Trophoblast cell (in vitro differentiated cells and primary cell): ENCODE results near the gene STX19.

Experiments
- DNase-seq, 2 donors: peaks; one replicate each; pipeline ENCODE4 v3.0.0-alpha.2; 2016
- H2AFZ ChIP-seq: 2 replicates; pipeline ENCODE4 v1.6.1; 2013; ENCODE audit warnings: low read length, moderate library complexity, mild to moderate bottlenecking; ENCODE audit not compliant: insufficient read depth, poor library complexity
- H2AK5ac ChIP-seq: 2 replicates; pipeline ENCODE4 v1.6.1; 2013; ENCODE audit warnings: mild to moderate bottlenecking, low read length
- H2BK120ac ChIP-seq: 2 replicates; pipeline ENCODE4 v1.6.1; 2013; ENCODE audit warnings: low read length, mild to moderate bottlenecking, moderate library complexity; ENCODE audit not compliant: insufficient read depth, poor library complexity
- H2BK12ac ChIP-seq: 2 replicates; pipeline ENCODE4 v1.6.1; 2013; ENCODE audit warnings: mild to moderate bottlenecking, low read length, moderate library complexity
- H2BK5ac ChIP-seq: 2 replicates; pipeline ENCODE4 v1.6.1; 2013; ENCODE audit warnings: low read length, low read depth, moderate library complexity, mild to moderate bottlenecking; ENCODE audit not compliant: poor library complexity
- H3K14ac ChIP-seq: 2 replicates; pipeline ENCODE4 v1.6.1; 2013; ENCODE audit warnings: mild to moderate bottlenecking, low read length
- H3K18ac ChIP-seq: 2 replicates; pipeline ENCODE4 v1.6.1; 2013; ENCODE audit warnings: mild to moderate bottlenecking, low read length
- H3K23ac ChIP-seq: 2 replicates; pipeline ENCODE4 v1.6.1; 2013; ENCODE audit warnings: low read length
- H3K27ac ChIP-seq: 2 replicates; pipeline ENCODE4 v1.5.1; 2013; ENCODE audit warnings: low read depth, mild to moderate bottlenecking, inconsistent platforms, low read length, moderate library complexity
- H3K27me3 ChIP-seq: 2 replicates; pipeline ENCODE4 v1.6.1; 2013; ENCODE audit warnings: inconsistent platforms, mild to moderate bottlenecking, low read length, moderate library complexity; ENCODE audit not compliant: insufficient read depth
- H3K36me3 ChIP-seq, 2 experiments: 1 replicate in 1 of 2; 2 replicates in 1 of 2; pipeline ENCODE4 v1.6.1; 2013; ENCODE audit warnings: low read length in 2 of 2, mild to moderate bottlenecking in 2 of 2, moderate library complexity in 1 of 2; ENCODE audit not compliant: insufficient read depth in 2 of 2, control insufficient read depth in 1 of 2
- H3K4ac ChIP-seq: 2 replicates; pipeline ENCODE4 v1.6.1; 2013; ENCODE audit warnings: low read depth, mild to moderate bottlenecking, low read length, moderate library complexity
- H3K4me1 ChIP-seq, 2 experiments: 1 replicate in 1 of 2; 2 replicates in 1 of 2; pipeline ENCODE4 v1.6.1; 2013; ENCODE audit warnings: low read length in 2 of 2, mild to moderate bottlenecking in 2 of 2, moderate library complexity in 1 of 2; ENCODE audit not compliant: insufficient read depth in 2 of 2, control insufficient read depth in 1 of 2
- H3K4me2 ChIP-seq: 2 replicates; pipeline ENCODE4 v1.6.1; 2013; ENCODE audit warnings: inconsistent platforms, mild to moderate bottlenecking, low read length, moderate library complexity
- H3K4me3 ChIP-seq: 2 replicates; pipeline ENCODE4 v1.5.1; 2013; ENCODE audit warnings: mild to moderate bottlenecking, low read depth, low read length, inconsistent platforms
- H3K79me1 ChIP-seq: one replicate; pipeline ENCODE4 v1.6.1; 2013; ENCODE audit warnings: low read length
- H3K79me2 ChIP-seq: 2 replicates; pipeline ENCODE4 v1.6.1; 2013; ENCODE audit warnings: low read length, mild to moderate bottlenecking; ENCODE audit not compliant: control insufficient read depth, insufficient read depth, poor library complexity
- H3K9ac ChIP-seq: 2 replicates; pipeline ENCODE4 v1.6.1; 2013; ENCODE audit warnings: mild to moderate bottlenecking, low read length
- H3K9me3 ChIP-seq: 2 replicates; pipeline ENCODE4 v1.6.1; 2013; ENCODE audit warnings: low read depth, mild to moderate bottlenecking, control low read depth, inconsistent platforms, low read length; ENCODE audit not compliant: insufficient read depth
- H4K12ac ChIP-seq: 2 replicates; pipeline ENCODE4 v1.6.1; 2013; ENCODE audit warnings: low read depth, mild to moderate bottlenecking, low read length, moderate library complexity
- H4K8ac ChIP-seq: 2 replicates; pipeline ENCODE4 v1.6.1; 2013; ENCODE audit warnings: low read depth, mild to moderate bottlenecking, low read length, moderate library complexity
- H4K91ac ChIP-seq: one replicate; pipeline ENCODE4 v1.6.1; 2013; ENCODE audit warnings: low read depth, mild to moderate bottlenecking, low read length, moderate library complexity
- WGBS: extraction: QIAGEN DNeasy Blood & Tissue Kit; methylation state at CpG from one replicate; pipeline ENCODE4 v1.1.7; 2013; ENCODE audit warnings: missing lambda C conversion rate; ENCODE audit not compliant: insufficient read length, insufficient coverage; ENCODE audit errors: extremely low coverage; 5-methylcytosine and 5-hydroxymethylcytosine counted together

Gene STX19

GRCh38 chr3:93991631-93992030 lies 36.8 kb downstream of the STX19 start:
- H3K79me1 ChIP-seq: no peaks in the 10 kb centered on the region
- no peak overlapping the region for H3K4ac ChIP-seq
- H3K4me2 ChIP-seq: no peak overlapping the region
- H3K9me3 ChIP-seq: no peaks in the 10 kb centered on the region
- no peak overlapping the region for H4K12ac ChIP-seq
- H3K9ac ChIP-seq: peak overlapping the region; percentile 69
- H3K4me3 ChIP-seq: no peak overlapping the region
- no peak overlapping the region for H2BK120ac ChIP-seq
- no peaks in the 10 kb centered on the region for H3K27me3 ChIP-seq
- H4K8ac ChIP-seq: no peak overlapping the region
- WGBS: no CpG with 5 or more reads among the region's 2 CpGs
- no peaks in the 10 kb centered on the region for H3K4me1 ChIP-seq
- no peak for DNase-seq
- H3K23ac ChIP-seq: no peak overlapping the region
- H2BK12ac ChIP-seq: no peak overlapping the region
- H2AK5ac ChIP-seq: no peak overlapping the region
- H2BK5ac ChIP-seq: no peak overlapping the region
- no peak overlapping the region for H3K18ac ChIP-seq
- no peaks in the 10 kb centered on the region for H3K79me2 ChIP-seq
- H3K27ac ChIP-seq: no peak overlapping the region
- no peak overlapping the region for H3K14ac ChIP-seq
- H2AFZ ChIP-seq: no peak overlapping the region
- no peaks in the 10 kb centered on the region for H3K36me3 ChIP-seq
- no peak overlapping the region for H4K91ac ChIP-seq

- Histone ChIP-seq H3K27me3 (no peaks in the 10 kb centered on the region), H4K12ac (no peak overlapping the region), H2BK12ac (no peak overlapping the region), H3K4me3 (no peak overlapping the region), H2AK5ac (no peak overlapping the region), H2BK120ac (no peak overlapping the region), H3K27ac (no peak overlapping the region), H3K4ac (no peak overlapping the region), H3K79me2 (no peaks in the 10 kb centered on the region), H4K91ac (no peak overlapping the region), H3K79me1 (no peaks in the 10 kb centered on the region), H3K4me1 (no peaks in the 10 kb centered on the region), H3K23ac (no peak overlapping the region), H3K36me3 (no peaks in the 10 kb centered on the region), H3K18ac (no peak overlapping the region), H4K8ac (no peak overlapping the region), H3K4me2 (no peak overlapping the region), H3K14ac (no peak overlapping the region), H3K9me3 (no peaks in the 10 kb centered on the region), H2AFZ (no peak overlapping the region), H3K9ac (no peak overlapping the region), H2BK5ac (no peak overlapping the region)
- no peak for DNase-seq
- WGBS: no CpG with 5 or more reads among the region's 3 CpGs
Measured at GRCh38 chr3:93989241-93989640, 39.2 kb downstream of the STX19 start.

DNA sequence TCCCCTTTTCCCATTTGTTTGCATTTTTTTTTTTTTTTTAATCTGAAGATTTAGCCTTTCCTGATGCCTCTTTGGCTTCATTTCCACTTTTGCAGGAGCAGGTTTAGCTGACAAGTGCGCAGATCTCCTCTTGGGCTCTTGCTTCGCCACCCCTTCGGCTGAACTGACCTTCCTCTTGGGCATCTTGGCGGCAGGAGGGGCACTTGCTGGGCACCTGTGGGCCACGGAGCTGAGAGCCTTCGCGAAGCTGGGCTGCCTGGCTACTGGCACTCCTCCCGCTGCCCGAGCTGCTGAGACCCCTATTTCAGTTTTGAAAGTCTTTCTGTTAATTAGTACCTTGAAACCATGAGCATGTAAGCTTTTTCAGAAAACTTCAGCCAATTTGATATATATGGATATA lies 39.6 kb downstream of the STX19 start:
- H4K12ac ChIP-seq: no peak overlapping the region
- H3K79me2 ChIP-seq: no peaks in the 10 kb centered on the region
- H4K91ac ChIP-seq: no peak overlapping the region
- no peak overlapping the region for H2BK120ac ChIP-seq
- no peak overlapping the region for H3K18ac ChIP-seq
- H3K4ac ChIP-seq: no peak overlapping the region
- H3K23ac ChIP-seq: no peak overlapping the region
- H3K36me3 ChIP-seq: no peaks in the 10 kb centered on the region
- H3K27me3 ChIP-seq: no peaks in the 10 kb centered on the region
- H3K4me3 ChIP-seq: no peak overlapping the region
- H2AFZ ChIP-seq: no peak overlapping the region
- H3K4me1 ChIP-seq: no peaks in the 10 kb centered on the region
- H3K79me1 ChIP-seq: no peaks in the 10 kb centered on the region
- no peak overlapping the region for H2BK12ac ChIP-seq
- H2AK5ac ChIP-seq: no peak overlapping the region
- no CpG with 5 or more reads among the region's 9 CpGs for WGBS
- no peak overlapping the region for H3K27ac ChIP-seq
- no peak overlapping the region for H2BK5ac ChIP-seq
- H4K8ac ChIP-seq: no peak overlapping the region
- no peak overlapping the region for H3K9ac ChIP-seq
- no peaks in the 10 kb centered on the region for H3K9me3 ChIP-seq
- DNase-seq: no peak
- no peak overlapping the region for H3K4me2 ChIP-seq
- no peak overlapping the region for H3K14ac ChIP-seq

DNA sequence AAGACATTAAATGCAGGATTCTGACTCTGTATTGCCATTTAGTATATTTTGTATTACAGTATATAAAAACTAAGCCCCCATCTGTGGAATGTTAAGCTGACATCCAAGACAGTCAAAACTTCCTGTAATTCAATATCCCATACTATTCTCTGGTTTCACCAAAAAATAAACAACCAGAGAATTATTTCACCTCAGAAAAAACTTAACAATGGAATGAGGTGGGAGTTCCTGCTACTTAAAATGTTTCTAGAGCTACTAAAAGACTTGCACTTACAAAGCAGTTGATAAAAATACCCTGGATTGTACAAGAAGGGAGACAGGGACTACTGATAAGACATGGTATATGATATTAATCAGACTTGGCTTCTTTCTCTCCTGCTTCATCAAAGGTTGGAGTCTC lies 40.1 kb downstream of the STX19 start:
- Histone ChIP-seq H3K4me3 (no peak overlapping the region), H2BK120ac (no peak overlapping the region), H4K91ac (no peak overlapping the region), H2AFZ (no peak overlapping the region), H3K36me3 (no peaks in the 10 kb centered on the region), H3K9ac (no peak overlapping the region), H2BK5ac (no peak overlapping the region), H3K14ac (no peak overlapping the region), H3K79me2 (no peaks in the 10 kb centered on the region), H3K4me2 (no peak overlapping the region), H3K9me3 (no peaks in the 10 kb centered on the region), H4K8ac (no peak overlapping the region), H3K4me1 (no peaks in the 10 kb centered on the region), H3K23ac (no peak overlapping the region), H3K27ac (no peak overlapping the region), H2AK5ac (no peak overlapping the region), H2BK12ac (no peak overlapping the region), H3K4ac (no peak overlapping the region), H4K12ac (no peak overlapping the region), H3K18ac (no peak overlapping the region), H3K27me3 (no peaks in the 10 kb centered on the region), H3K79me1 (no peaks in the 10 kb centered on the region)
- no peak for DNase-seq

DNA sequence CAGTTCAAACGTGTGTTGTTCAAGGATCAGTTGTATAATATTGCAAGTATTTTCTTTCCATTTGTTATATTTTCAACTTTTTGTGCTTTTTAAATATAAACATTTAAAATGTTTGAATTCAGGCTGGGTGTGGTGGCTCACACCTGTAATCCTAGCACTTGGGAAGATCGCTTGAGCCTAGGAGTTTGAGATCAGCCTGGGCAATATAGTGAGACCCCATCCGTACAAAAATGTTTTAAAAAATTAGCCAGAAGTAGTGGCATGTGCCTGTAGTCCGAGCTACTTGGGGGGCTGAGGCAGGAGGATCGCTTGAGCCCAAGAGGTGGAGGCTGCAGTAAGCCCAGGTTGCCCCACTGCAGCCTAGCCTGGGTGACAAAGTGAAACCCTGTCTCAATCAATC lies 43.8 kb downstream of the STX19 start:
- Histone ChIP-seq H3K27ac (no peak overlapping the region), H3K79me2 (no peaks in the 10 kb centered on the region), H3K79me1 (no peaks in the 10 kb centered on the region), H3K14ac (no peak overlapping the region), H3K18ac (no peak overlapping the region), H3K9me3 (no peaks in the 10 kb centered on the region), H3K23ac (no peak overlapping the region), H2BK12ac (no peak overlapping the region), H2AK5ac (no peak overlapping the region), H2BK5ac (no peak overlapping the region), H3K36me3 (no peaks in the 10 kb centered on the region), H4K8ac (no peak overlapping the region), H3K4ac (no peak overlapping the region), H3K4me3 (no peak overlapping the region), H4K12ac (no peak overlapping the region), H2BK120ac (no peak overlapping the region), H3K9ac (no peak overlapping the region), H3K4me1 (no peaks in the 10 kb centered on the region), H4K91ac (no peak overlapping the region), H3K4me2 (no peak overlapping the region), H2AFZ (no peak overlapping the region), H3K27me3 (no peaks in the 10 kb centered on the region)
- no peak for DNase-seq
- WGBS: no CpG with 5 or more reads among the region's 5 CpGs
